Measurements from ENCODE around the gene PACSIN1. TPM values are rescaled to one million over a fixed set of nuclear protein-coding genes. Genes with fewer than 3 reads are reported as not detected.

The PACSIN1 gene
- polyA plus RNA-seq, 4 donors: 0.72 to 0.97 (median 0.82) TPM

DNA sequence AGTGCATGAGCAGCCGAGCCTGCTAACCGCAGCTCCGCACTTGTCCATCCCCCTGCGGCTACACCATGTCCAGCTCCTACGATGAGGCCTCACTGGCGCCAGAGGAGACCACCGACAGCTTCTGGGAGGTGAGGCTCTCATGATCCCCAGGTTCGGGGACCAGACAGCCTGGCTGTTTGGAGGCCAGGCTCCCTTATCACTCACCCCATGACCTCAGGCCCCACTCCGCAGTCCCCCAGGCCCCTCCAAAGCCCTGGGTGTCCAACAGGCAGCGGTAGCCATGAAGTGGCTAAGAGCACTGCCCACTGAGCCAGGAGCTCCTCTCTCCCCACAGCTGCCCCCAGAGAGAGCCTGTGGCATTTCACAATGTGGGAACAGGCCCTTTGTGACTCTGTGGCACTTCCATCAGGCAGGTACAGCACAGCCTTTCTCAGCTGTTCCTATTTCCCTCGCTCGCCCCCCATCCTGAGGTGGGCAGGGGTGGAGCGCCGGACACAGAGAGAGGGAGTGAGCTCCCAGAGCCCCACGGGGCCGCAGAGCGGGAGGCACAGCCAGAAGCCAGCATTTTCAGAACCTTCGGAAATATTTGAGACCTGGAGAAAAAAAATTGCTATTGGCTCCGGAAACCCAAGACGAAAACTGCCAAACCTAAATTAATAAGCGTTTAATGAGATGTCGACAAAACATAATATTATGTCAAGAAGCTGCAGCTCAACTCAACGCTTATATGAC, 60.5 kb downstream of the PACSIN1 start:
- DNase-seq (ENCODE audit: low read depth in 4 of 4, low spot score in 3 of 4): no peak

DNA sequence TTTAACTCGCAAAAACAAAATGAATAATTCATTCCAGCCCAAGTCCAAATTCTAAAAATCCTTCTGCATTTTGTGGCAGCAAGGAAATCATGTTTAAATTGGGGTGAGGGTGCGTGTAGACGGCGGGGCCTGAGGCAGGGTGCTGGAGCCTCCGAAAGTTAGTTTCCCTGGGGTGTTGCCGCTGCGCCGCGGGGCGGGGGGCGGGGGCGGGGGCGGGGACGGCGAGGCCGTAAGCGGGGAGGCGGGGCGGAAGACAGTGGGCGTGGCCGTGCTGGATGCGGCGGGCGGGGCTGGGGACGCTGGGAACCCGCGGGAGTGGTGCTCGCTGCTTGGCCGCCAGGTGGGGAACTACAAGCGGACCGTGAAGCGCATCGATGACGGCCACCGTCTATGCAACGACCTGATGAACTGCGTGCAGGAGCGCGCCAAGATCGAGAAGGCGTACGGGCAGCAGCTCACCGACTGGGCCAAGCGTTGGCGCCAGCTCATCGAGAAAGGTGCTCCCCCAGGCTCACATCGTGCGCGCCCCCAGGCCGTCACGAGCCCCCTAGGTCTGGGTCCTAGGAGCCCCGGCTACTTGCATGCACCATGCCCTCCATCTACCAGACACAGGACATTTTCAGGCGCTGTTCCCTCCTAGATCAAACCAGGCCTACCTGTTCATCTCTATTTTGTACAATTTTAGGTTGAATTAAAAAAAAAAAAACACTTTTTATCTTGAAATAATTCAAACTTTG, 61.3 kb downstream of the PACSIN1 start:
- DNase-seq (ENCODE audit: low read depth in 4 of 4, low spot score in 3 of 4): peak; percentile 74 to 79 (median 75)

DNA sequence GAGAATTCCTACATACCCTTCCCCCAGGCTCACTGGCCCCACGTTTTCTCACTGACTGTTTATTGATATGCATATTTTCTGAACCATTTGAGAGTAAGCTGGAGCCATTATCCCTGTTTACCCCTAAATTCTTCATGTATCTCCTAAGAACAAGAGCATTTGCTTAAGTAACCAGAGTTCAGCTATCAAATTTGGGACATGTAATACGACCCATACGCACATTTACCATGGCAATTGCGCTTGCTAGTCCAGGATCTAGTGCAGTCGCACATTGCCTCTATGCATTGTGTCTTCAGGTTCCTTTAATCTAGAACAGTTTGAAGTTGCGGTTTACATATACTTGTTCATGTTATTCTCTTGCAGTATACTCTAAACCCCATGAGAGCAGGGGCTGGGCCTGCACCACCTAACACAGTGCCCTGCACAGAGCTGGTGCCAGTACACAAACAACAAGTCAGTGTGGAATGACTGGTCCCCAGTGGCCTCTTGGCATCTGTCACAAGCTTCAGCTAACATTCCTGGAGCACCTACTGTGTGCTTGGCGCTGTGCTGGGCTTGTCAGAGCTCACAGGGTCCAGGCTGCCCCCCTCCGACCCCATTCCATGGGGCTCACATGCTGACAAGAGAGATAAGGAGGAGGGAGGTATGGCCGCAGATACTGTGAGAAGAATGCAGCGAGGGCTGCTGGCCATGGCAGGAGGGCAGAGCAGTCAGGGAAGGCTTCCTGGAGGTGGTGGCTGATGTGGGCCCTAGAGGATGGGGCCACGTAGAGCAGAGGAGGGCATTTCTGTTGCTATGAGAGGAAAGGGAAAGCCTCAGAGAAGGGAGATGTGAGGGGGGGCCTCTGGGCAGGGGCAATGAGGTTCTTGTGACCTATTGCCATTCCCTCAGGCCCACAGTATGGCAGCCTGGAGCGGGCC, 62.1 kb downstream of the PACSIN1 start:
- DNase-seq (ENCODE audit: low read depth in 4 of 4, low spot score in 3 of 4): no peak

DNA sequence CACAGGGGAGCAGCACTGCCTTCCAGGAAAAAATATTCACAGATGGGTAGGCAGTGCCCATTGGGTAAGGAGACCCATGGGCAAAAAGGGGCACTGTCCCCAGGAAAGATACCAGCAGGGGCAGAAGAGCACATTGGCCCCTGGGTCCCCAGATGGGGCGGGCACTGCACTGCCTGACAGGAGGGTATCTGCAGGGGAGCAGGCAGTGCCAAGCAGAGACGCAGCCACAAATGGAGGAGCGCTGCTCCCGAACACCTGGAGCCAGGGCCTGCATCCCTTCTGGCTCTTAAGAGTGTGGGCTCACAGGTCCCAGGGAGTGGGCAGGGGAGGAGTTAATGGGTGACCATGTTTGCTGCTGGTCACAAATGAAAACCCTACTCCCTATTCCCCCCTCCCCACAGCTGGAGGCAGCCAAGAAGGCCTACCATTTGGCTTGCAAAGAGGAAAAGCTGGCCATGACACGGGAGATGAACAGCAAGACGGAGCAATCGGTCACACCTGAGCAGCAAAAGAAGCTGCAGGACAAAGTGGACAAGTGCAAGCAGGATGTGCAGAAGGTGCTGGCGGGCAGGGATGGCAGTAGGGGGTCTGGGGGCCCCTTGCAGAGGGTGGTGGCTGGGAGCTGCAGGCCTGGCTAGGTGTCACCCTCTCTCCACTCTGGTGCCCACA, 63.3 kb downstream of the PACSIN1 start:
- DNase-seq (ENCODE audit: low read depth in 4 of 4, low spot score in 3 of 4): no peak

DNA sequence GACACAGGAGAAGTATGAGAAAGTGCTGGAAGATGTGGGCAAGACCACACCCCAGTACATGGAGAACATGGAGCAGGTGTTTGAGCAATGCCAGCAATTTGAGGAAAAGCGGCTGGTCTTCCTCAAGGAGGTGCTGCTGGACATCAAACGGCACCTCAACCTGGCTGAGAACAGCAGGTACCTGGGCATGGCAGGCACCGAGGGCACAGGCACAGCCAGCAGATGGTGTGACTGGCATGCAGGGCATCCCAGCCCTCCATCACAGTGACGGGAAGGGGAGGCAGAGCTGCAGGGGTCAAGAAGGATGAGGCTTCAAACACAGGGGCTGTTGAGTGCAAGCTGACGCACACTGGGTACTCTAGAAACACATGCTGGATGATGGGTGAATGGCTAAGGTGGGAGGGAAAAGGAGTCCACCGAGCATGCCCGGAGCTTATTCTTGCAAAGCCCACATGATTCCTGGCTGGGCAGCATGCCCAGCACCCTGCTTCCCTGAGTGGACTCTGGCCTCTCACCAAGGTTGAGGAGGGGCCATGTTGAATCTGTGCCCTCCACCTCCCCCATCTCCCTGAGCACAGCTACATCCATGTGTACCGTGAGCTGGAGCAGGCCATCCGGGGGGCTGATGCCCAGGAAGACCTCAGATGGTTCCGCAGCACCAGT, 63.9 kb downstream of the PACSIN1 start:
- DNase-seq (ENCODE audit: low read depth in 4 of 4, low spot score in 3 of 4): no peak

DNA sequence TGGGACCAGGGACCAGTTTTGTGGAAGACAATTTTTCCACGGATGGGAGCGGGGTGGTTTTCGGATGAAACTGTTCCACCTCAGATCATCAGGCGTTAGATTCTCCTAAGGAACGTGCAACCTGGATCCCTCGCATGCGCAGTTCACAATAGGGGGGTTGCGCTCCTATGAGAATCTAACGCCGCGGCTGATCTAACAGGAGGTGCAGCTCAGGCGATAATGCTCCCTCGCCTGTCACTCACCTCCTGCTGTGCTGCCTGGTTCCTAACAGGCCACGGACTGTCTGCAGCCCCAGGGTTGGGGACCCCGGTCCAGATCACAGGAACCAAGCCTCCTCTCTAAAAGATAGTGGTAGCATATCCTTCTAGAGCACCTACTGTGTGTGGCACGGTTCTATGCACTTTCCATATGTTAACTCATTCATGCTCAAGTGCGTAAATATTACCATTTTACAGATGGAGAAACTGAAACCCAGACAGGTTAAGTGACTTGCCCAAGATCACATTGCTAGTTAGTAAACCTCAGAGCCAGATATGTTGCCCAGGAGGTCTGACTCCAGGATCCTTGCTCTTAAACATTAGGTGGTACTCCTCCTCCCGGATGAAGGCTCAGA, 65.0 kb downstream of the PACSIN1 start:
- no peak for DNase-seq (ENCODE audit: low read depth in 4 of 4, low spot score in 3 of 4)

DNA sequence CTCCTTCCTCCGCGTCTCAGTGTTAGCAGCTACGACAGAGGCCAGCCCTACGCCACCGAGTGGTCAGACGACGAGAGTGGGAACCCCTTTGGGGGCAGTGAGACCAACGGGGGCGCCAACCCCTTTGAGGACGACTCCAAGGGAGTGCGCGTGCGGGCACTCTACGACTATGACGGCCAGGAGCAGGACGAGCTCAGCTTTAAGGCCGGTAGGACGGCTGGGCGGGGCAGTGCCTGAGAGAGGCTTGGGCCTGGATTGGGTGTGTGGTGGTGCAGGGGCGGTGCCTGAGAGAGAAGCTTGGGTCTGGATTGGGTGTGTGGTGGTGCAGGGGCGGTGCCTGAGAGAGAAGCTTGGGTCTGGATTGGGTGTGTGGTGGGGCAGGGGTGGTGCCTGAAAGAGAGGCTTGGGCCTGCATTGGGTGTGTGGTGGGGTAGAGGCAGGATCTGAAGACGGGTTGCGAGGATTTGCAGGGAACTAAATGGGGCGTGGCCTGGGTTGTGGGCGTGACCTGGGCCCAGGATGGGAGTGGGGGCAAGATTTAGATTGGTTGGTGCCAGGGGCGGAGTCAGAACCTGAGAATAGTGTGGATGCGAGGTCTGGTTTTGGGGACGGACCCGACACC, 65.8 kb downstream of the PACSIN1 start:
- DNase-seq (ENCODE audit: low read depth in 4 of 4, low spot score in 3 of 4): peak in 3 of 4 donors; percentile 45 to 78 (median 60)

DNA sequence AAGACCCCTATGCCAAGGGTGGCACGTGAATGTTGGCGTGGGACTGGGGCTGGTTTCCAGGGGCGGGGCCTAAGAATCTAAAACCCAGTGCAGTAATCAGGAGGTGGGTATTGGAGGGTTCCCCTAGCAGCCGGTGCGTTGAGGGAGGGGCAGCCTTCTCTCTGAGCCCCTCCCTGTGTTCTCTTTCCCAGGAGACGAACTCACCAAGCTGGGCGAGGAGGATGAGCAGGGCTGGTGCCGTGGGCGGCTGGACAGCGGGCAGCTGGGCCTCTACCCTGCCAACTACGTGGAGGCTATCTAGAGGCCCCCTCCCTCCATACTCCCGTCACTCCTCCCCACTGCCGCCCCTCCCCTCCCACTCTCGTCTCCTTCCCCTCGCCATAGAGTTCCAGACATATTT, 66.4 kb downstream of the PACSIN1 start:
- no peak for DNase-seq (ENCODE audit: low read depth in 4 of 4, low spot score in 3 of 4)

DNA sequence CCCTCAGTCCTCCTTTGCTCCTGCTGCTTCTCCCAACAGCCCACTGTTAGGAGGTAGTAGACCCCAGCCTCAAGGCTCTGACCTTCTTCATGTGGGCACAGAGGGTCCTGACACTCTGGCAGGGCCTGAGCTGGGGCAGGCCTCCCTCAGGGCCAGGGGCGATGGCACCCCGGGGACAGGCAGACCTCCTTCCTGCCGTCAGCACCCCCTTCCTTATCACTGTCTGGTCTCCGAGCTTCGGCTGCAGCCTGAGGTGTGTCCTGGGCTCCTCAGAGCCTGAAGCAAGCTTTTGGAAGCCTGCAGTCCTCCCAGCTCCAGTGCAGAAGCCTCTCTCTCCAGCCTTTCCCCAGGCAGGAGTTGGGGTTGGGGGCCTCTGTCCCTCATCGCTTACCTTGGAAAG, 68.3 kb downstream of the PACSIN1 start:
- no peak for DNase-seq (ENCODE audit: low read depth in 4 of 4, low spot score in 3 of 4)

DNA sequence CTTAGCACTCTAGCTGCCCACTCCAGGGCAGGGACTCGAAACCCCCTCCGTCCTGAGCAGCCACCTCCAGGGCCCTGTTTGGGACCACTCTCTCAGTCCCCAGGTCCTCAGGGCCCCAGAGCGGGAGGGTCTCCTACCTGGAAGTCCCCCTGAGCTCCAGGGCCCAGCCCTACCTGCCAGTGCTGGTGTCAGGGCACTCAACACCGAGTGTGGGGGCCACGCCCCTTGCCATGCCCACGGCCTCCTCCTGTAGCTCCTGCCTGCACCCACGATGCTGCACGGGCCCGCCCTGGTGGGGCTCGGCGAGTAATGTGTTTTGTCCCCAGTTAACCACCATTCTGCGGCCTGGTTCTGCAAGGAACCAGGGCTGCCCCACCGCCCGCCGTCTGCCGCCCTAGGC, 68.8 kb downstream of the PACSIN1 start:
- no peak for DNase-seq (ENCODE audit: low read depth in 4 of 4, low spot score in 3 of 4)

DNA sequence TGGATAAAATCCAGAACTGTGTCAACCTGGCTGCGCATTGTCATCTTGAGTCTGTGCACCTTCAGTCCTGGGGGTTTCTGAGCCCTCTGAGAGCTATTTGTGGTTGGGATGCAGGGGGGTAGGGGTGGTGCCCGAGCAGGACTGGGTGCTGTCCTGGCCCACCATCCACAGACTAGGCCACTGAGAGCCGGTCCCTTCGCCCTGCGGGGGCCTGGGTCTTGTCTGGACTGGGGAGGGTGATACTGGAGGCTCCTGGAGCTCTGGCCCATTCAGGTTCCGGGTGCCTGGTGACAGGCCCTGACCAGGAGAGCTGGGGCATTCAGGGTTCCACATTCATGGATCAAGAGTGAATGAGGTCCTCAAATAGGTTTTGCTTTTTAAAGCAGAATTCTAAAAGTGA, 69.3 kb downstream of the PACSIN1 start:
- no peak for DNase-seq (ENCODE audit: low read depth in 4 of 4, low spot score in 3 of 4)

DNA sequence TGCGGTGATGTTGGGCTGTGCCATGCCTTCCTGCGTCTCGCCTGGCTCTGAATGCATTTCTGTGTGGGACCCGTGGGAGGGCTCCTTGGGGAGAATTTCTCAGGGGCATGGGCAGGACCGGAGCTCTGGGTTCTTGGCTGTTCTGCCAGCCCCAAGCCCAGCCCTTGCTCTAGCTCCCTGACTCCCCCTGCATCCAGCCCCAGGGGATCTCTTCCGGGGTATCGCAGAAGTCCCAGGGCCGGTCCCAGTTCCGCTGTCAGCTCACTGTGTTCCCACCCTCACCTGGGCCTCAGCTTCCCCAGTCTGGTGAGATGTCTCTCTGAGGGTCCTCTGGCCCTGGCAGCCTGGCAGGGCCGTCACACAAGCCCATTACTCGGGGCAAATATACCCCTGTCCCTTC, 69.8 kb downstream of the PACSIN1 start:
- DNase-seq (ENCODE audit: low read depth in 4 of 4, low spot score in 3 of 4): no peak

DNA sequence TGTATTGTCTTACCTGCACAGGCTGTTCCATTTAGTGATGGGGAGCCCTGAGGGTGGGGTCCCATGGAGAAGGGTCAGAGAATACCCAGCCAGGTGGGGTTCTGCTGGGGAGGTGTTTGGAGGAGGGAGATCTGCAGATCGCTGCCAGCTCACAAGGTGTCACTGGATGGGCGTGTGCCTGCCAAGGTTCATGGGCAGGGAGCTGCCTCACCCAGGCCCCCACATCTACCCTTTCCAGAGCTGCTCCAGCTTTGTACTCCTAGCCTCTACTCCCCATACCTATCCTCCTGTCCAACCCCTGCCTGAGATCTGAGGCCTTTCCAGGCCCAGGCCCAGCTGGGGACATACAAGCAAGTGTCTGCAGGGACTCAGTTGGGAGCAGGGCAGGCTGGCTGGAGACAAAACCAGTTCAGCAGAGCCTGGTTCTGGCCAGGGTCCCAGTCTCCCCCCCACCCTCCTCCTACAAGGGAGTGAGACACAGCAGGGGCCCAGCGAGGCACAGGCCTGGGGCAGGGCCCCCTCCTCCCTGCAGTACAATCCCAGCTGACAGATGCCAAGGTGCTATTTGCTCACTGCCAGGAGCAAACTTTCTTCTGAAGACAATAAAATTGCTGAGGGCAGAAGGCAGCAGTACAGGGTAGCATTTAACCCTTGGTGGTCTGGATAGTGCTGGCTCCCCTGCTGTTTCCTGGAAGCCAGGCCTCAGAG, 70.5 kb downstream of the PACSIN1 start:
- DNase-seq (ENCODE audit: low read depth in 4 of 4, low spot score in 3 of 4): no peak

DNA sequence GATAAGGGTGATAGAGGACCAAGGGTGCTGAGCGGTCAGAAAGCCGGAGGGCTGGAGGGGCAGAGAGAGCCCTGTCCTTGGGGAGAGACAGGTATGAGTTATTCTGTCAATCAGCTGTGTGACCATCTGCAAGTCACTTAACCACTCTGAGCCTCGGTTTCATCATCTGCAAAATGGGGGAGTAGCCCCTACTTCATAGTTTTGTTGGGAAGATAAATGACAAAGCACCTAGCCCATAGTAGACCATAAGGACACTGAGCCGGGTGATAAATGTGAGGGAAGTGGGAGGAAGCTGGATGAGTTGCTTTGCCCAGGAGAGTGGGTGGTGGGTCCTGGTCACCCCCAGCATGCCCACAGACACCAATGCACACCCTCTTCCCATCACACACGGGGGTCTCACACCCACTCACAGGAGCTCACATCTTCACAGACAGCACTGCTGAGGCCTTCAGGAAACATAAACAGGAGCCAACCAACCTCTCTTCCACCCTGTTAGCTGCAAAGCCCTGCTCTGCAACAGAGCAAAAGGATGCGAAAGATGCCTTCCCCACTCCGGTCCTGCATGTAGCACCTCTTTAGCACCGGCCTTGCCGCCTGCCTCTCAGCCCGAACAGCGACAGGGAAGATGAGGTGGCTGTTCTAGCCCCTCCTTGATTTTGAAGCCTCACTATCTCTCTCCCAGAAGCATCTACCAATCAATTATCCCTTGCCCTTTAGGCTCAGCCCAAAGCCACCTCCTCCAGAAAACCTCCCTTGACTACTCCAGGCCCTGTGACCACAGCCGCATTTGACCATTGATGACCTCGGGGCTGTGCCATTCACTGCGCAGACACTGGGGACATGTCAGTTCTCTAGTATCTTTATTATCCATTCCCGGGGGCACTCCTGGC, 71.3 kb downstream of the PACSIN1 start:
- DNase-seq (ENCODE audit: low read depth in 4 of 4, low spot score in 3 of 4): no peak

DNA sequence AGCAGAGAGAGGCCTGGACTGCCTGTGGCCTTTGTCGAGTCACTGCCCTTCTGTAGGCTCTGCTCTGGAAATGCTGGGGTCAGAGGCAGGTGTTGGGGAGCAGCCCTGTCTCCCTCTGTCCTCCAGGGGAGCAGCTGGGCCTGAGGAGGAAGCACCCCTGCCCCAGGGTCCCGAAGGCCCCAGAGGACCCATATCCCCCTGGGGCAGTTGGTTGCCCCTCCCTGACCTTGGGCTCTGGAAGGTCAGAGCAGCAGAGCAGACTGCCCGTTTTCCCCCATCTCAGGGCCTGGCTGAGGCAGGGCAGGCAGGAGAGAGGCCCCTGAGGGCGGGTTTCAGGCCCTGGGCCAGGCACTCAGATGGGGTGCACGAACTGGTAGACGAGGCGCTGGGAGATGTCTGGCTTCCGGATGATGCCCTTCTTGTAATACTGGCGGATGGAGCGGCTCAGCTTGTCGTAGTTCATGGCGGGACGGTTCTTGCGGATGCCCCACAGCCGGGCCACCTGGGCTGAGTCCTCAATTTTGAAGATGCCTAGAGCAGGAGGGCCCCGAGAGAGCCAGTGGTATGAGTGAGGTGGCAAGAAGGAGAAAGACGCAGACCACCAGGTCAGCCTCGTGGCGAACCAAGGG, 72.2 kb downstream of the PACSIN1 start:
- no peak for DNase-seq (ENCODE audit: low read depth in 4 of 4, low spot score in 3 of 4)

DNA sequence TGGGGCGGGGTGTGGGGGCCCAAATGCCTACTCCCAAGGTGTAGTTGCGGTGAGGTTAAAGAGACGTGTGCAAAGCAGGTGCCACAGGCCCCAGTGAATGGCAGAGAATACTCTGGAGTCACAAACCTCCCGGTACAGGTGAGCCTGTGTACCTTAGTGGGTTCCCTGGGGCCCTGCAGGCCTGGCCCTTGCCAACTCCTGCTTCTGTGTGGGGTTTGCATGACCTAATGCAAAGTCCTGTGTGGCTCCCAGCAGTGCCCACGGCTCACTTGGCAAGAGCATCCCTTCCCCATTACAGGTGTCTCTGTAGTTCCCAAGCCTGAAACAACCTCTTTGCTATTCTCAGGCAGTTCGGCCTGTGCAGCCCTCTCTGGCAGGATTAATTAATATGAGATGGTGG, 72.7 kb downstream of the PACSIN1 start:
- DNase-seq (ENCODE audit: low read depth in 4 of 4, low spot score in 3 of 4): no peak

DNA sequence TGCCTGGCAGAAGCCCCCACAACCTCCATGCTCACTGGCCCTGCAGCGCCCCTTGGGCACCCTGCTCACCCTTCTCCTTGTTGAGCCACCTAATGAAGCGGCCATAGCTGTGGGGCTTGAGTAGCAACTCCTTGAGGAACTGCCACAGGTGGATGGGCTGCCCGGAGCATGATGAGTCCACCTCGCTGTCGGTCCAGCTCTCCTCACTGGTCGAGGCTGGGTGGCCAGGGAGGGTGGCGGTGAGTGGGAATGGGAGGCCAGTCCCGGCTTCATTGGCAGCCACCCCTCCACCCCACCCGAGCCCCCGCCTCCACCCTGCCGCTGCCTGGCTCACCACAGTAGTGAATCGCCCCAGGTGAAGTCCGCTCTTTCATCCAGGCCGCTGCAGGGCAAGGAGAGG, 73.3 kb downstream of the PACSIN1 start:
- no peak for DNase-seq (ENCODE audit: low read depth in 4 of 4, low spot score in 3 of 4)
